Hippocampal formation (tissue), 2 donors: ENCODE data around the gene ZCWPW1.
"Not testable (repeated sequence)": the region's sequence is repeated elsewhere in the genome, so short reads cannot be mapped to it uniquely, and the experiment has no call there.

Experiments
- DNase-seq, 2 donors: peaks; one replicate each; lab custom pipeline; 2025; lab: John Stamatoyannopoulos, UW

The ZCWPW1 gene

GRCh38 chr7:100353685-100354330 is 74.7 kb downstream of the ZCWPW1 start:
- no peak for DNase-seq

DNA sequence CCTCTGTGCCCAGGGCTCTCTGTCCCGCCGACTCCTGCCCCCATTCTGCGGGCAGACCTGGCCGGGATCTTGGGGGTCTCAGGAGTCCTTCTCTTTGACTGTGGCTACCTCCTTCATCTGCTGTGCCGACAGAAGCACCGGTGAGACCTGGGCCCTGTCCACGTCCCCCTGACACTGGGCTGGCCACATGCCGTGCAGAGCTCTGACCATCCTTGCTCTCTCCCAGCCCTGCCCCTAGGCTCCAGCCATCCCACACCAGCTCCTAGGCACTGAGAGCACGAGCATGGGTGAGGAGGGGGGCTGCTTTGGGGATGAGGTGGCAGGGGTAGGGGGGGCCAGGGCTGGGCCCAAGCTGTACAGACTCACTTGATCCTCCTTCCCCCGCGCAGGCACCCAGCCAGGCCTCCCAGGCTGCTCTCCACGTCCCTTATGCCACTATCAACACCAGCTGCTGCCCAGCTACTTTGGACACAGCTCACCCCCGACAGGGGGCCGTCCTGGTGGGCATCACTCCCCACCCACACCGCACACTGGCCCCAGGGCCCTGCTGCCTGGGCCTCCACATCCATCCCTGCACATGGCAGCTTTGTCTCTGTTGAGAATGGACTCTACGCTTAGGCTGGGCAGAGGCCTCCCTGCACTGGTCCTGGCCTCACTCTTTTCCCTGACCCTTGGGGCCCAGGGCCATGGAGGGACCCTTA is 75.4 kb downstream of the ZCWPW1 start:
- no peak for DNase-seq

- DNase-seq, result not testable (repeated sequence)
These were observed 76.2 kb downstream of the ZCWPW1 start for GRCh38 chr7:100352230-100352781.

GRCh38 chr7:100351657-100352058 is 76.8 kb downstream of the ZCWPW1 start:
- DNase-seq, result no peak
